ENCODE results near the gene TMEM167A.

TMEM167A gene, protein sequence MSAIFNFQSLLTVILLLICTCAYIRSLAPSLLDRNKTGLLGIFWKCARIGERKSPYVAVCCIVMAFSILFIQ

DNA sequence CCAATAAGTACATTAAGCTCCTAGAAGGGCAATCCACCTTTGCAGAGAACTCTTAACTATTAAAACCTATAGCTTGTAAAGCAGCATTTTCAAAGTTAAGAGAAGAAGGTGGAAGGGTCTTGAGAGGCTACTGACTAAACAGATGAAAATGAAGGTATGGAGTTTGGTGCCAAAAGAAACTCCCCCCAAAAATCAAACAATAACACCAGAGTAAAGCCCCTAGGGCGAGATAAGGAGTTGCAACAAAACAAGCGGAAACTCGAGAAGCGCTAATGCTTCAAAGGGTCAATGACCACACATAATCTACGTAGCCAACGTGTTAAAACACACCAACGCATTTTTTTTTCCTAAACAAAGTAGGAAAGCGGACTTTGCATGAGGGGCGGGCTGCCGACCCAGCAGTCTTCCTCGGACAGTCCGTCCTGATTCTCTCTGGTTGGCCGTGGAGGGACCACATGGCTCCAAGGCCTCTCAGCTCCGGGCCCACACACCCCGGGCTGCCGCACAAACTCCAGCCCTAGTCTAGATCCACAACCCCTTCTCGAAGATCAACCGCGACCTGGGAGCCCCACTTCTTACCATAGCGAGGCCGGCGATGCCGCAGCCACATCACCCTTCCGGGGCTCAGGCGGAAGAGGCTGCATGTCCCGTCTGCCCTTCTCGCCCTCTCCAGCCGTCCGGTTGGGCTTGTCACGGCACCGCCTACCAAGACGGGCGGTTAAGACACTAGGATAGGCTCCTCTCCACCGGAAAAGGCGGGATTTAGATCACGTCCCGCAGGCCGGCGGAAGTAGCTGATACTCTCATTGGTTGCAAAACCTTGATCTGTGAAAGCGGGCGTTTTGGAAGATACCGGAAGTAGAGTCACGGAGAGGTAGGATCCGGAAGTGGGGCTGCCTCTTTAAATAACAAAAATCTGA is at the start of gene TMEM167A, which contains the start of gene XRCC4:
Gene TMEM167A, minus strand, starts transcription at position 653 of the 920 bp plus-strand sequence. Its CDS starts 71 bp downstream, at position 582.
Gene XRCC4, plus strand, starts transcription at position 806 of the 920 bp plus-strand sequence. CDS start 27,373 bp downstream, outside the sequence.
- DNase-seq, result peak; percentile 96

DNA sequence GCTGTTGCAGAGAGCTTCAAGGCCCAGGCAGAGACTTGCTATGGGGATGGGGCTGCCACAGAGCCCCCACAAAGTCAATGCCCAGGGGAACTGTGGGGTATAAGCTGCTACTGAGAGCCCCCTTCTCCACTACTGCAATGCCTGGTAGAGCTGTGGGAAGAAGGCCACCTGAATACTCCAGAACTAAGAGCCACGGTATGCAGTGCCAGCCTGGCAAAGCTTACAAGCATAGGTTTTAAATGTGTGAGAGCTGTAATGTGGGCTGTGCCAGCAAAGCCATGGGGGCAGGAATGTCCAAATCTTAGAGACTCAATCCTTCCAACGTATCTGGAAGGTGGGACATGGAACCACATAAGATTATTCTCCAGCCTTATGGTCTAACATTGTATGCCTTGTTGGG is 49.3 kb upstream of the TMEM167A start:
- DNase-seq, result no peak

DNA sequence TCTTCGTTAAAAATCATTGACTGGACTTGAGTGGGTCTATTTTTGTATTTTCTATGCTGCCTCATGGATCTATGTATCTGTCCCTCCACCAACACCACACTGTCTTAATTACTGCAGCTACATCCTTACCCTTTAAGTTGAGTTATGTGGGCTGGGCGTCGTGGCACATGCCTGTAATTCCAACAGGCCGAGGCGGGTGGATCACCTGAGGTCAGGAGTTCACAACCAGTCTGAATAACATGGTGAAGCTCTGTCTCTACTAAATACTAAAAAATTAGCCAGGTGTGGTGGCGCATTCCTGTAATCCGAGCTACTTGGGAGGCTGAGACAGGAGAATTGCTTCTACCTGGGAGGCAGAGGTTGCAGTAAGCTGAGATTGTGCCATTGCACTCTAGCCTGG is 48.4 kb upstream of the TMEM167A start:
- DNase-seq, result no peak

DNA sequence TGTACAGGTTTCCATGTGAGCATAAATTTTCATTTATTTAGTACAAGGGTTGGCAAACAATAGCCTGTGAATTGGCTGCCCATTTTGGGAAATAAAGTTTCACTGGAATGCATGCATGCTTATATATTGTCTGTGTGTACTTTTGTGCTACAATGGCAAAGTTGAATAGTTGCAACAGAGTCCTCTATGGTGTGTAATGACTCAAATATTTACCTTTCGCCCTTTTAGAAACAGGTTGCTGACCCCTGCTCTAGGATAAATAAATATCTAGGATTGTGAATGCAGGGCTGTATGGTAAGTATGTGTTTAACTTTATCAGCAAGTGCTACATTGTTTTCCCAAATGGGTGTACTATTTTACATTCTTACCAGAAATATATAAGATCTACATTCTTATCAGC is 47.4 kb upstream of the TMEM167A start:
- DNase-seq, result no peak

DNA sequence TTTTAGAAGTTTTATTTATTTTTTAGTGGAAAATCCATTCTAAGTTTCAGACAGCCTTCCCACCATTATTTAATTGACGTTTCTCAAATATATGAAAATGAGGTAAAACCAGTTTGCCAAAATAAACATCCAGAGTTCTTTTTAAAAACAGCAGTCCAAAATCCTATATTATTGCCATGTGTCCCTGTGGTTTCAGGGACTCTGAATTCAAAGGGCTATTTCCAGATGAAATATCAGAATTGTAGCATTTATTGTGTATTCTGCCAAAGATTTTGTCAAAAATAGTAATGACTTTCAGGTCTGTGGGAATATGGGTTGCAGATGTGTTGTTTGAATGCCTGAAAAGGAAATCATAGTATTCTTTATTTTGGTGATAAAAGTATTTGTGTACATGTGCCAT is 41.8 kb upstream of the TMEM167A start:
- DNase-seq, result no peak

DNA sequence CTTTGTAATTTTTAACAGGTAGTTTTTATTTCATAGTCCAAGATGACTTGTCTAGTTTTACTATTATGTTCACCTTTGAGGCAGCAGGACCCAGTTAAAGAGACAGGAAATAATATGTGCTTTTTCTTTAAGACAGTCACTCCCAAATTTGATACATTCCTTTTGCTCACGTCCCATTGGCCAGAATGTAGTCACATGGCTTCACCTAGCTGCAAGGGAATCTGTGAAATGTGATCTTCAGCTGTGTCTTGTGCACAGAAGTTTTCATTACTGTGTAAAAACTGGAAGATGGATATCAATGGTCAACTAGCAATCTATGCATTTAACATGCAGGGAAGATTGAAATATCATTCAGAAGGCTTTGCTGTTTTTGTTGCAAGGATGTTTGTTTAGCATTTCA is 41.3 kb upstream of the TMEM167A start:
- no peak for DNase-seq

DNA sequence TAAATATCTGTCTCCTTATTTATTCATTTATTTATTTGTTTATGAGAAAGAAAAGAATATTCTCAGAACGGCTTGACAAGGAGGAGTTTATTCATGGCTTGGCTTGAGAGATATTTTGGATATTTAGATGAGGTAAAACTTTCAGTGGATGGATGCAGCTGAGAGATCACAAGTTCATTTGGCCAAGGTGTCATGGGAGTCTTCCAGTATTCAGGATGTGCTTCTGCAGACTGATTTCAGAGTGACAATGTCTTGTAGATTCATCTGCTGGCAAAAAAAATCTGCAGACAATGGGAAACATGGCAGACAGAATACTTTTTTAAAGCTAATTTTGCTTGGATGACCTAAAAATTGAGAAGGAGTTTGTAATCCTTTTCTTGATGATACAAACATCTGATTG is 38.6 kb upstream of the TMEM167A start:
- no peak for DNase-seq

DNA sequence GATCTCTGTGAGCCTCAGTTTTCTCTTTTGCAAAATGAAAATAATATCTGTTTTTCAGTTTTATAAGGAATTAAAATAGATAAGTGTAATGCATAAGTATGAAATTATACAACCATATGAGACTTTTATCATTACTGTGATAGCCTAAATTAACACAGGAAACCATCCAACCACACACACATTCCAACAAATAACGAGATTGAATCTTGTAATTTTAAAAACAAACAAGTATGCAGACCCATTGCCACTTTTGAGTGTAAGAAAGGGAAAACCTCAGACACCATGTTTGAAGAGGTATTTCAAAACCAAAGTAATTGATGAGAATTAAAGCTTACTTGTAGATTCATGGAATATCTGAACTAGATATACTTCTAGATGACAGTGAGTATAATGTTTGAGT is 32.2 kb upstream of the TMEM167A start:
- no peak for DNase-seq

DNA sequence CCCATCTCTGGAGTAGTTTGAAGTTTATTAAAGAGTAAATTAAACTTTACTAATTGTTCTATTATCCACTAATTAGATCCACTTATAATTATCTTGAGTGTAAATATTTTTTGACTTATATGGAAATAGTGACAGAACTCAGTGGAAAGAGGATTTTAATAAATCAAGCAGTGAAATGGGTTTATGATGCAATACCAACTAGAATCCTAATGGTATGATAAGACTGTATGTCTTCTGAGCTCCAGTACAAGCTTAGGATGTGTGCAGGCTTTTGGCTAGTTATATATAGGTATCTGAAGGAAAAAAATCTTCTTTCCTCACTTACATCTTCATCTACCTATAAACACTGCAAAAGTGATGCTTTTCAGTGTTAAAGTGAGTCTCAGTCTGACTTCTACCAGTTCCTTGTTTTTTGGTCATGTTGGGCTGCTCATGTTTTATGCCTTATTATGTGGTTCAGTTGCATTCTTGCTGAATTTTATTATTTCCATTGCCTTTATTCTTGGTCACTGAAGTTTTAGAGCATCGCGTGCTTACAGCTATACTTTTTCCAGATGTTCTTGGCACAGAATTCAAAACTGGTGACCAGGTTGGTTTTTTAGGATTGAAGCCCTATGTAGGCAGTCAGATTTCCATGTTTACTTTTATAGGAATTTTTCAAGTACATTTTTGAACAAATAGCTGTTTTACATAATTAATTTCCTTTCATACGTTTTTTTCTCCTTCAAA is 30.7 kb upstream of the TMEM167A start:
- DNase-seq, result no peak

DNA sequence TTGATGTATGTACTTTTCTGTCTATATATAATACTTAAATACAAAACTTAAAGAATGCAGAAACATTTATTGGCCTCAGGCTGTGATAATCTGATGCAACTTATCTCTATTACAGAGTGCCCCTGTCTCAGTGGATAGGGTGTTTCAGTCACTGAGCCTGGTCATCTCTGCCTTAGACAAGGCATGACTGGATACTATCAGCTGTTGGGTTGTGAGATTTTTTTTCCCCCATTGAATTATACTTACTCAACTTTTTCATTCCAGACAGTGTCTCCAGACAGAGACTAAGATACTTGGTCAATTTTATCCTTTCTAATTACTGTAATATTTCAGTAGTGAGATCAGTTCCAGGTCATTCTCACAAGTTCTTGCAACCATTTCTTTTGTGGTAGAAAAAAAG is 26.8 kb upstream of the TMEM167A start:
- no peak for DNase-seq

DNA sequence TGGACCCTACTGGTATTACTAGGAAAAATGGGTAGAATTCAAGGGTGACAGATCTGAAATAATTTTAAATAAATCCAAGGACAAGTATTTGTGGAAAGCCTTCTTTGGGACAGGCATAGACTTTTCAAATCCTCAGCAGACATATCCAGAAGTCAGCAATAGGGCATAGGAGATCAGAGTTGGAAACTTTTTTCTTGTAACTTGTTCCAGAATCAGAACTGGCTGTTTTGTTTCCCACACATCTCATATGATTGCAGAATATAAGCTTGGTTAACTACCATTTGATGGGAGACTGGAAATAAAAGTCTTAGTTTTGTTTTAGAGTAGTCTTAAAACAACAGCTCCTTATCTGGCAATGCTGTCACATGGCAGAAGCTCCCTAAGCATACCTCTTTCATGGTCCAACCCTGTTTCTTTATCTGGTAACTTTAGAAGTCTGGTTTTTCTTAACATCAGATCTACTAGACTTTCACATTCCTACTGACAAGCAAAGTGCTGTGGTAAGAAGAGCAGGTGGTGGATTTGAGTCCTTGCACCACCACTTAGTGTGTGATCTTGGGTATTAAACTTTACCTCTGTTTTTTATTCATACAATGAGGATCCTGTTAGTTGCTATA is 25.3 kb upstream of the TMEM167A start:
- no peak for DNase-seq

DNA sequence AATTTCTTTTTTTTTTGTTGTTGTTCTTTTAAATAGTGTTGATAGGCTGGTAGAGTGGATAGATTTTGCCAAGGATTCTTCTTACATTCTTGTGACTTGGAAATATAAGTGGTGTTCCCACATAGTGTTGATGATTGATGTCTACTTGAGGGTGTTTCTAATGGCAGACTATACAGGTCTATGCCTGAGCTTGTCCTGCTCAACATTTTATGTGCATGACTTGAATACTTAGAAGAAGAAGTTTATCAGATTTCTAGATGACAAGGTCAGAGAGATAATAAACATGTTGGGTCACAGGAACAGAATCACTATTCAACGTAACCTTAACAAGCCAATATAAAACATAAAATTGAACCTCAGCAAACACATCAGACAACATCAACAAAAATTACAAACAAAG is 24.3 kb upstream of the TMEM167A start:
- DNase-seq, result no peak

DNA sequence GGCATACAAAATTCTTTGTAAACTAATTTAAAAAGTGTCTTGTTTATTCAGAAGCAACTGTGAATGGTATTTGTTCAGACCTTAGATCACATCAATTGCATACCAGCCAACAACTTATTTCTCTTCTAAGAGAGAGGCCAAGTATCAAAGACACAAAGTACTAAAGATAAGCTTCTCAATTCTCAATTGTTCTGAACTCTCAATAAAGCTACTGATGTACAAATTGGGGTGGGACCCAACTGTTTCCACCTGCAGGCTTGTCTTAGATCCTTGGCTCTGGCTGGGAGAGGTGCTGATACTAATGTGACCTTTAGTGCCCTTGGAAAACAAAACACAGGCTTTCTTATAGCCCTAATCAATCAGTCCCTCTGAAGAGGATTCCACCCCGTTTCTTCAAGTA is 22.3 kb upstream of the TMEM167A start:
- no peak for DNase-seq

DNA sequence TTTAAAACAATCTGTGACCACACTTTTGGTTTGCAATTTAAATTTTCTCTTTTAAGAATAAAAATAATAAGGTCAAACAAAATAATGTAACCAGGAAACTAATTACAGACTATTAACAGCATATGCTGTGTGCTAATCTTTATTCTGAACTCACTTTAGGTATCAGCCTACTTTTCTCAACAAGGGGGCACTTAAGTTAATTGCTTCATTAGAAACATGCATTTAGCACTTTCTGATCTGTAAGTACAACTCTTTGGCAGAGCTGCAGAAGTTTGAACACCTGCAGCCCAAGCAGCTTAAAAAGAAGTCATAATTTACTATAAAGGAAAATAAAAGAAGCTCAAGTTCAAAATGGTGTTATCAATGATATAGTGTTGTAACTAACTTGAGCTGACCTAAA is 21.8 kb upstream of the TMEM167A start:
- DNase-seq, result no peak

DNA sequence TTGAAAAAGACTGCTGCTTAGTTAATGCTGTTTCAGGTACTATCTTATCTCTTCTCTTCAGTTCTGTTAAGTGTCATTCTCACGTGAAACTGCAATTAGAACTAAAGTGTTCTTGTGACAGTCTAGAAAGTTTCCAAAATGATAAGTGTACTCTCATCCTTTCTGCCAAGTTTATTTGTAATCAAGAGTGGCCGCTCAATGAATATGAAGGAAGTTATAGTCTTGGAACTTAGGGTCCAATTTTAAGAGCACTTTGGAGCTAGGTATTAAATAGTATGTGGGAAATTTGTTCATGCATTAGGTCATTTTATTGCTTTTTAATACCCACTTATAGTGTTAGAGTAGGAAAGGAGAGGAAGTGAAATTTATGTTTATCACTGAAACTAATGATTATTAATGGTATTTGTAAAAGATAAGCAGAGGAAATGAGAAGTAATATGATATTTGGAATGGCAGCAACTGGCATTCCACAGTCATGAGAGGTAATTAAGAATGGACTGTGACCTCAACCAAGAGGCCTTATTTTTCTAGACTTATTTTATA is 20.6 kb upstream of the TMEM167A start:
- DNase-seq, result no peak

DNA sequence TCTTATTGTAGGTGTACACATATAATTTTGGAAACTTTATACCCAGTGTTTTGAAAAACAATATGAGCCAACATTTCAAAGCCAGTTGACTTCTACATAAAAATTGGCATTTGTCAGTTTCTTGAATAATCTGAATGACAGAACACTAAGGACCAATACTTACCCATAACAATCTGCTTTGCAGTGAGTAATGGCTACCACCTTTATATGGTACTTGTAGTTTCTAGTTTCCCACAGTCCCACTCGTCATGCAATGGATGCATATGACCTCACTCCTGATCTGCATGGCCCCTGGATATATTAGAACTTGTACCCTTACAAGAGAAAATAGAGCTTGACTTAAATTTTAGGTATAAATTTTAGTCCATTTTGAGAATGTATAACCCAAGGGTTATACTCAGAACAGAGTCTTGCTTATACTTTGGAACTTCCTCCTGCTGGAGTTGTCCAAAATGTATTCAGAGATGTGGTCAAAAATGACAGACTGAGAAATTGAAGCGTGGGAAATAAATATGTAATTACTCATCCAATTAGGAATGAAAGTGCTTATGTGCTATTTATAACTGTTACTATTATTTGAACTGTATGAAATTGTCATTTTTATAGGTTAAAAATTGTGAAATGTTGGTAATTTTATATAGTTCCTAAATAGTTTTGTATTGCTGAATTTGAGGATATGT is 19.6 kb upstream of the TMEM167A start:
- DNase-seq, result no peak

DNA sequence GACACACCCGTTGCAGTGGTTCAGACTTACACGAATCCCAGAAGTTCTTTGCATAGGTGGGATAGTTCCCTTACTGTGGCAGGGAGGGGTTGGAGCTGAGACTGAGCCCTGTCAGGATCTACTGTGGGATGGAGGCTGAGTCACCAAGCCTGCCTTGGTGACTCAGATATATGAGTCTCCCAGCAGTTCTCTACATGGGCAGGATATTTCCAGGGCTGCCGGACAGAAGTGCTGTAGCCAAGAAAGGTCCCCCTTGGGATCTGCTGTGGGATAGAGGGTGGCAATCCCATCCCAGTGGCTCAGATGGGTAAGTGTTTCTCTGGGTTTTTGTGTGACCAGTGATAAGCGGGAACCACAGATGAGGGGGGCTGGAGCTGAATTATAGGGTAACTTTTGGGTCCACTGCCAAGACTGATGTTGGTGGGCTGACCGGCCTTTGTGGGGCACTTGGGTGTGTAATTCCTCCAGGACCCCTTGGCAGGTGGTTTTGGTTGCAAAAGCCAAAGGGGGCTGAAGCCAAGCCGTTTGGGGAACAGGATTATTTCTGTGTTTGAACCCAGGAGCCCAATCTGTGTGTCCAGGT is 18.9 kb upstream of the TMEM167A start:
- no peak for DNase-seq

DNA sequence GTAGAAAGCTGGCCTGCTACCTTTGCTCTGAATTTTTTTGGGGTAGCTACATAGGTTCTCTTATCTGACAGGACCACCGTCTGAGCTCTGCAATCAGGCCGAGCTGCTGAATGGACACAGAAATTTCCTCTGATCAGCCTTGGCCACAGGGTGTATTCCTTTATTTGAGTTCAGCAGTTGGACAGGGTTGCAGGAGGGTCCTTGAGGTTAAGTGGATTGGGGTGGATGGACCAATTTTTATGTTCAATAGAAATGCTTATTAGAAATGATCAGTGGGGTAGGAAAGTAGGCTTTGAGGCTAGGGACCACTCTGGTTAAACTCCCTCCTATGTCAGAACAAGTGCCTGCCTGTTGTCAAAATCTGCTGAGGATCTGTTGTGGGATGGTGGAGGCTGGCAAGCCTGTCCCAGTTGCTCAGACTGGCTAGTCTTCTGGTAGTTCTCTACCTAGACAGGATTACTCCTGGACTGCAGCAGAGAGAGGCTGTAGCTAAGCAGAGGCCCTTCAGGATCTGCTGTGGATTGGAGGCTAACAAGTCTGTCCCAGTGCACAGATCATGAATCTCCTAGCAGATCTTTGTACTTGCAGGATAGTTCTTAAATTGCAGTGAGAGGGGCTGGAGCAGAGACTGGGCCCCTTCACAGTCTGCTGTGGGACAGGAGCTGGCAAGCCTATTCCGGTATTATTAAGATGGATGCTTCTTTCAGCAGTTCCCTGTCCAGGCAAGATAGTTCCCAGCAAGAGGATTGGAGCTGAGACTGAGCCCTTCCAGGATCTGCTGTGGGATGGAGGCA is 18.2 kb upstream of the TMEM167A start:
- no peak for DNase-seq

DNA sequence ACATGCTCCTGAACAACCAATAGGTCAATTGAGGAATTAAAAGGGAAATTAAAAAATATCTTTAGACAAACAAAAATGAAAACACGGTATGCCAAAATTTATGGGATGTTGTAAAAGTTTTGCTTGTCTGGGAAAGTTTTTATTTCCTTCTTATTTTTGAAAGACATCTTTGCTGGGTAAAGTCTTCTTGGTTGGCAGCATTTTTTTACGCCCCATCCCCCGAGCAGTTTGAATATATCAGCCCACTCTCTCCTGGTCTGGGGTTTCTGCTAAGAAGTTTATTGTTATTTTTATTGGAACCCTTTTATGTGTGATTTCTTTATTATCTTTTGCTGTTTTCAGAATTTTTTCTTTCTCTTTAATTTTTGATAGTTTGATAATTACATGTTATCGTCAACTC is 16.5 kb upstream of the TMEM167A start:
- no peak for DNase-seq

DNA sequence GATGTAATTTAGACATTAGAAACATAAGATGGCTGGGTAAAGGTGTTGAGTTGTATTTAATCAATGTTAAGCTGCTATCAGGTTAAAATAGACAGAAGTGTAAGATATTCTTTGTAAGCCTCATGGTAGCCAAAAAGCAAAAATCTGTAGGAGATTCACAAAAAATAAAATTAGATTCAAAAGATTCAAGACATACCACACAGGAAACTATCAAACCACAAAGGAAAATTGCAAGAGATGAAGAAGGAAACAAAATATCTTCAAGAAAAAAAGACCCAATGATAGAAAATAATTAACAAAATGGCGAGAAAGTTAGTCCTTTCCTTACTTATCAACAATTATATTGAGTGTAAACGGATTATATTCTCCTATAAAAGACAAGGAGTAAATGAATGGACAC is 15.4 kb upstream of the TMEM167A start:
- DNase-seq, result no peak

DNA sequence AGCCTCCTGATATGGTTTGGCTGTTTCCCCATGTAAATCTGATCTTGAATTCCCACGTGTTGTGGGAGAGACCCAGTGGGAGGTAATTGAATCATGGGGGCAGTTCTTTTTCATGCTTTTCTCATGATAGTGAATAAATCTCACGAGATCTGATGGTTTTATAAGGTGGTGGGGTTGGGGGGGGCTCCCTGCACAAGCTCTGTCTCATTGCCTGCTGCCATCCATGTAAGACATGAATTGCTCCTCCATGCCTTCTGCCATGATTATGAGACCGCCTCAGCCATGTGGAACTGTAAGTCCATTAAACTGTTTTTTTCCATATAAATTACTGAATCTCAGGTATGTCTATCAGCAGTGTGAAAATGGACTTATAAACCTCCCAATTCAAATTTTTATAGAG is 13.0 kb upstream of the TMEM167A start:
- no peak for DNase-seq
